HG02588 (cell line): ENCODE results near the gene HOXD1.

Source experiments
- ATAC-seq: cut with Tn5 transposase; IDR thresholded peaks from one replicate; pipeline ENCODE4 v1.9.1; 2021; ENCODE audit warnings: mild to moderate bottlenecking, moderate library complexity; ENCODE audit not compliant: unreplicated experiment

Gene HOXD1

DNA sequence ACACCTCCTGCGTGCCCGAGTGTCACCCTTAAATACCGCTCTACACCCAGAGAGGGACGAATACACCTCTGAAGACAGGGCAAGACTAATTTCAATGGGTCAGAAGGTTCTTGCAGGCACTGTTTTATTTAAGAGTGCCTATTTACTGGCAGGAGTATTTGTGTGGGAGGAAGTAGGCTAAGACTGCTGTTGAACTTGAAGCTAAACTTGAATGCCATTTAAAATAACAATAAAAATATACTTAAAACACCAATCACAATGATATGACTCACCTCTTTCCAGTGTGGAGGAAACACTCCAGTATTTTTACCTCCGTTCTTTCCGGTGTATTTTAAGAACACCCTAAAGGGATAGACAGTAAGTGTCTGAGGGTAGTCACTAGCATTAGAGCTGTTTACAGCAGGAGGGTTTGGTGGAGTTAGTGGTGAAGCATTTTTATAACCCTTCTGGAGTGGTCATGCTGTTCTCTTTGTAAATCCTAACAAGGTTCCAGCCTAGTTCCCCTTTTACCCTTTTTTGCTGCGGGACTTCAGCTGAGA, 9.6 kb upstream of the HOXD1 start:
- ATAC-seq: no peak

DNA sequence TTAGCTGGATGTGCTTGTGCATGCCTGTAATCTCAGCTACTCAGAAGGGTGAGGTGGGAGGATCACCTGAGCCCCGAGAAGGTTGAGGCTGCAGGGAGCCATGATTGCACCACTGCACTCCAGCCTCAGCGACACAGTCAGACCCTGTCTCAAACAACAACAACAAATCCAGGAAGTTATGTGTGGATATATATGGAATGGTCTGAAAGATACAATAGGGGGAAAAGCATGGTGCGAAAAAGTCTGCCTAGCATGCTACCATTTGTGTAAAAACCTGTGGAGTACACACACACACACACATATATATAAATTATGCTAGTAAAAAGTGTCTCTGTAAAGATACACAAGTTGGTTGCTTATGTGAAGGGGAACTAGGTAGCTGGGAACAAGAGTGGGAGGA, 6.9 kb upstream of the HOXD1 start:
- no peak for ATAC-seq

- ATAC-seq: no peak
Observed at GRCh38 chr2:176182671-176183070, 5.8 kb upstream of the HOXD1 start.

- ATAC-seq: no peak
Observed at GRCh38 chr2:176184749-176185148, 3.7 kb upstream of the HOXD1 start.

DNA sequence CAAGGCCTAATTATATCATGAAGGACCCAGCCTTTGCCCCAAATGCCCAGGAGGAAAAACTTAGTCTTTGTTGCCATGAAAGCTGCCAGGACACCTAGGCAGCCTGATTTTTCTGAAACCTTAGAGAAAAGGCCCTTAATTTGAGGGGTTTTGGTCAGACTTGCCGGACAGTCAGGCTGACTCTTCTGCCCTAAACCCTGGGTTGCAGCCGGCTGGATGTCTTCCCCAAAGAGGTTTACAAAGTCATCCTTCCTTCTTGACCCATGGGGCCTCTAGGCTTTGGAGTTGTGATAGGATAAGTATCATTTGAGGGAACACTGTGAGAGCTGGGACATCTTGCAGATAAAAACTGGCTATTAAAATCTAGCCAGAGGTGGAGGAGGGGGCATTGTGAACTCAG, 2.4 kb upstream of the HOXD1 start:
- ATAC-seq: no peak

DNA sequence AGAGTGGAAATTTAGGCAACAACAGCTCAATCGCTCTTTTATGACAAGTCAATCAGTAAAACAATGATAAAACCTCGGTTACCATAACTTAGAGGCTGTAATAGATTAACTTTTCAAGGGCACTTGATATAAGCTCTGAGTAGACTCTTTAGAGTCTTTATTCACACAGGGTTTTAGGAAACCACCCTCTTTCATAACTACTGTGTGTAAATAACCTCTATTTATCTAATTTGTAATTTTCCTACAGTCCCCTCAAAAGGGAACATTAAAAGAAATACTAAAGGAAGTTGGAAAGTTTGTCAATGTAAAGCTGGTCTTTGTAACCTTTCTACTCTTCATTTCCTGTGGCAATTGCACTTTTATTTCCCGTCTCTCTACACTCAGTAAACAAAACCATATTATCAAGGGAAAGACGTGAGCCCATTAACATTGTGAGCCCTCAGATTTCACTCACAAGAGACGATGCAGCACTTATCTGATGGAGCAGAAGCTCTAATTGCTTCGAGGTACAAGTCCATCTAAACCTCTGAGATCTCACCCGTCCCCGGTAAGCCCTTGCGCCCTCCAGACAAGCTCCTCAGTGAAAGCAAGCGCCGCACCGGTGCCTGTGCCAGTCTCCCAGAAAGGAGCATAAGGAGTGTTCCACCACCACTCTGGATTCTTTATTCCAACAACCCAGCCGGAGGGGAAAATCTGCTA, 1.1 kb upstream of the HOXD1 start:
- no peak for ATAC-seq

DNA sequence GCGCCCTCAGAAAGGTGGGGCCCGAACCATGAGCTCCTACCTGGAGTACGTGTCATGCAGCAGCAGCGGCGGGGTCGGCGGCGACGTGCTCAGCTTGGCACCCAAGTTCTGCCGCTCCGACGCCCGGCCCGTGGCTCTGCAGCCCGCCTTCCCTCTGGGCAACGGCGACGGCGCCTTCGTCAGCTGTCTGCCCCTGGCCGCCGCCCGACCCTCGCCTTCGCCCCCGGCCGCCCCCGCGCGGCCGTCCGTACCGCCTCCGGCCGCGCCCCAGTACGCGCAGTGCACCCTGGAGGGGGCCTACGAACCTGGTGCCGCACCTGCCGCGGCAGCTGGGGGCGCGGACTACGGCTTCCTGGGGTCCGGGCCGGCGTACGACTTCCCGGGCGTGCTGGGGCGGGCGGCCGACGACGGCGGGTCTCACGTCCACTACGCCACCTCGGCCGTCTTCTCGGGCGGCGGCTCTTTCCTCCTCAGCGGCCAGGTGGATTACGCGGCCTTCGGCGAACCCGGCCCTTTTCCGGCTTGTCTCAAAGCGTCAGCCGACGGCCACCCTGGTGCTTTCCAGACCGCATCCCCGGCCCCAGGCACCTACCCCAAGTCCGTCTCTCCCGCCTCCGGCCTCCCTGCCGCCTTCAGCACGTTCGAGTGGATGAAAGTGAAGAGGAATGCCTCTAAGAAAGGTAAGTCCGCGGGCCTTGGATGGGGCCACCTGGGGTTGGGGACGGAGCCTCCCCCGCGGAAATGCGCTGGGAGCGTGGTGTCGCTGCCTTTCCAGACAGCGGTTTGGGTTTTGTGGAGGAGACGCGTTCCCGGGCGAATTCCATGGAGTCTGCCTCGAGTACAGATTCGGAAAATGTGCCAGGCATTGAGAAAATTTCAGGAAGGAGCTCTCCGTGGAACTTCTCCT, 559 bp downstream of the HOXD1 start:
- ATAC-seq: no peak

GRCh38 chr2:176189681-176190641, 1.5 kb downstream of the HOXD1 start:
- ATAC-seq: no peak

GRCh38 chr2:176192351-176192750, 3.9 kb downstream of the HOXD1 start:
- no peak for ATAC-seq

GRCh38 chr2:176193048-176193447, 4.6 kb downstream of the HOXD1 start:
- no peak for ATAC-seq

GRCh38 chr2:176199902-176200301, 11.4 kb downstream of the HOXD1 start:
- ATAC-seq: no peak

- ATAC-seq: no peak
Observed at GRCh38 chr2:176200971-176201370, 12.5 kb downstream of the HOXD1 start.

DNA sequence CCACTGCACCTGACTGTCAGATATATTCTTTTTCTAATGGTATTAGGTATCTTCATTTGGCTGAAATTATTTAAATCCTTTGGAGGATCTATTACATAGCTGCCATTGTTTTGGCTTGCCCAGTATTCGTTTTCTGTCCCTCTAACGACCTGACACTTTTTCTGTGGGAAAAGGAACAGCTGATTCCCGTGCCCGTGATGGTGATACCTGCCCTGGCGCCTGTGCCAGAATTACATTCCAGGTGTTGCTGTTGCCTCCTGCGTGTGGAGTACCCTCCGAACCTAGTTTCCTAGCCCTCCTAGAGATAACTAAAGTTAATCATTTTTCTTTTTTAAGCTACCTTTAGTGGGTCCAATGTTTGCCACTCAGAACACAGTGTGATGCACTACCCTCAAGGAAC, 14.0 kb downstream of the HOXD1 start:
- ATAC-seq: no peak

DNA sequence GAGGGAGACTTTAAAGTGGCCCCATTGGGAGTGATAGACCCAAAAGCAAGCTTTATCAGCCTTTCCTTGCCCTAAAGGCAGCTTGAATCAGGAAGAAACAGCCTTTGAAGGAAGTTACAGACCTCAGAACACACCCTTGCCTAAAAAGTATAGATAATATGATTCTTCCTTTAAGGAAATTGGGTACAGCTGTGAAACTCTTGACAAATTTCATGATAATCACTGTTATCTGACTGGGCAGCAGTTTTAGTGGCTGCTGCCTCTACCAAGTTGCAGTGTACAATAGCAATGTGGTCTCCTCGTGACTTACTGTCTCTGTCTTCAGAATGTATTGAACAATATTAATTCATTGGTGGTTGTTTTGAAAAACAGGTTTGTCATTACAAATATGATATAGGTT, 16.7 kb downstream of the HOXD1 start:
- ATAC-seq: no peak

- ATAC-seq: no peak
Observed at GRCh38 chr2:176206136-176206535, 17.7 kb downstream of the HOXD1 start.

DNA sequence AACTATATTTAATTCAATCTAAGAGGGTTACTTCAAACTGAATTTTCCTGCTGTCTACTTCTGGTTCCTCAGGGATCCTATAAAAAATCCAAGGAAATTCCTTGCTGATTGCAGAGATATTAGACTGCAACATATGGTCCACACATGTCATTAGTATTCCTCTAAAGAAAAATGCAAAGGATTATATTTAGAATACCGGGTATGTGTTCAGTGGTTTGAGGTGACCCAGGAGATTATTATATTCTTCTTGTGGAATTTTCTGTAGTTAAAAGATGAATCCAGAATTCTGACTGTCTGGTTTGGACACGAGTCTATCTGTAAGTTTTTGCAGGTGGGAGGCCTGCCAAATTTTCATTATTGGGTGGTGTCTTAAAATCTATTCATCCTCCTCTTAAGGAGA, 18.2 kb downstream of the HOXD1 start:
- no peak for ATAC-seq

GRCh38 chr2:176211110-176211509, 22.6 kb downstream of the HOXD1 start:
- no peak for ATAC-seq

GRCh38 chr2:176212276-176212675, 23.8 kb downstream of the HOXD1 start:
- no peak for ATAC-seq

- no peak for ATAC-seq
Observed at GRCh38 chr2:176213406-176213805, 24.9 kb downstream of the HOXD1 start.

- no peak for ATAC-seq
Observed at GRCh38 chr2:176227874-176228273, 39.4 kb downstream of the HOXD1 start.

DNA sequence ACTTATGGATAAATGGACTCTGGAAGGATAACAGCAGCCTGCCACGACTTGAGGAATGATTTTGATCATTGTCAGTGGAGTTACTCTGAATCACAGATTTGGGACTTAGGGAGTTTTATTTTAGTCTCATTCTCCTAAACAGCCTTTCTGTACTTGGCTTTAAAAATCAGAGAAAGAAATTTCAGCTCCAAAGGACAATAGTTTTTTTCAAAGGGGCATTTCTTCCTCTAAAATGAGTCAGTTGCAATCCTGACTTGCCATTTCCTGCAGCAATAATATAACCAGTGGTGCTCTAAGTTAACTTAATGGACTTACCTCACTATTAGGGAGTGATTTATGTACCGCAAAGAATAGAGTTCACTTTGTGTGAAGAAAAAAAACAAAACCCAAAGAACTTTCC, 45.7 kb downstream of the HOXD1 start:
- ATAC-seq: no peak
